ENCODE data around the gene CYB561D1. TPM values are rescaled to one million over a fixed set of nuclear protein-coding genes. Genes with fewer than 3 reads are reported as not detected.
"Not testable (repeated sequence)": the region's sequence is repeated elsewhere in the genome, so short reads cannot be mapped to it uniquely, and the experiment has no call there.

CYB561D1 gene
- 6.5 and 10.5 TPM in 2 replicates for total RNA-seq

DNA sequence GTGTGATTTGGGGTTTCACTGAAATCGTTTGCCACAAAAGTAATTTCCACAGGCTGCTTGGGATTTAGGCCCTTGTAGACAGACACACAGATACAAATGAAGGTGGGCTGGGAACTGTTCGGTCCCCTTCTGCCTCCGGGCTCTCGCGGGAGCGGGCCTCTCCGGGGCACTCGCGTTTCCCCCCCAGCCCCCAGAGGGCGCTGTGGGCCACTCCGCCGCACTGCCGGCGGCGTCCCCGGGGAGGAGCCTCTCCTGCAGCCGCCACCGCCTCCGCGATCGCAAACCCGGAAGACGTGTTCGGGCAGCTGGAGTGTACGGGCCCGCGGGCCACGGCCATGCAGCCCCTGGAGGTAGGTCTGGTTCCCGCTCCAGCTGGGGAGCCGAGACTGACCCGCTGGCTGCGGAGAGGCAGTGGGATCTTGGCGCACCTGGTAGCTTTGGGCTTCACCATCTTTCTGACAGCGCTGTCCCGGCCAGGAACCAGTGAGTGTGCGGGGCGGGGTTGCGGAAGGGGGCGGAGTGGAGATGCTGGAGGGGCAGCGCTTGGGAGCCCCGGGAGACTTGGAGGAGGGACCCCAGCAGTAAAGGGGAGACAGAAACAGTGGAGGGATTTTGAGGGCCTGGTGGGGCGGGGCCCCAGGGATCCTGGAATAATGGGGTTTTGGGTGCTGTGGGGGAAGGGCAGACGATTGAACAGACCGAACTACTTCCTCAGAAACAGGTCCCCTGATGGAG lies at the start of gene CYB561D1:
TSS of gene CYB561D1 (plus strand) at position 290 of the 735 bp plus-strand sequence. CDS start at position 336, 46 bp downstream.
- no peaks in the 10 kb centered on the region for H3K9me3 ChIP-seq (ENCODE audit: low read depth, low read length)
- H2AFZ ChIP-seq (ENCODE audit: low read length) = peak within 1 kb of the TSS; percentile 99
- TF ChIP-seq, protein P1, sequence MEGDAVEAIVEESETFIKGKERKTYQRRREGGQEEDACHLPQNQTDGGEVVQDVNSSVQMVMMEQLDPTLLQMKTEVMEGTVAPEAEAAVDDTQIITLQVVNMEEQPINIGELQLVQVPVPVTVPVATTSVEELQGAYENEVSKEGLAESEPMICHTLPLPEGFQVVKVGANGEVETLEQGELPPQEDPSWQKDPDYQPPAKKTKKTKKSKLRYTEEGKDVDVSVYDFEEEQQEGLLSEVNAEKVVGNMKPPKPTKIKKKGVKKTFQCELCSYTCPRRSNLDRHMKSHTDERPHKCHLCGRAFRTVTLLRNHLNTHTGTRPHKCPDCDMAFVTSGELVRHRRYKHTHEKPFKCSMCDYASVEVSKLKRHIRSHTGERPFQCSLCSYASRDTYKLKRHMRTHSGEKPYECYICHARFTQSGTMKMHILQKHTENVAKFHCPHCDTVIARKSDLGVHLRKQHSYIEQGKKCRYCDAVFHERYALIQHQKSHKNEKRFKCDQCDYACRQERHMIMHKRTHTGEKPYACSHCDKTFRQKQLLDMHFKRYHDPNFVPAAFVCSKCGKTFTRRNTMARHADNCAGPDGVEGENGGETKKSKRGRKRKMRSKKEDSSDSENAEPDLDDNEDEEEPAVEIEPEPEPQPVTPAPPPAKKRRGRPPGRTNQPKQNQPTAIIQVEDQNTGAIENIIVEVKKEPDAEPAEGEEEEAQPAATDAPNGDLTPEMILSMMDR (IDR thresholded peaks at IDR 0.05; ENCODE audit: extremely low read depth, low read depth, low read length) = peak; percentile 82
- peaks cover 11% of the 10 kb centered on the region for H3K4me1 ChIP-seq (ENCODE audit: insufficient read depth, low read length)
- peak within 1 kb of the TSS; percentile 83 for H3K4me2 ChIP-seq (ENCODE audit: insufficient read depth, low read length)
- peaks cover 39% of the 10 kb centered on the region for H3K79me2 ChIP-seq (ENCODE audit: insufficient read depth, low read length)
- H3K27ac ChIP-seq (ENCODE audit: low read depth, low read length) = peak within 1 kb of the TSS; percentile 25
- peak within 1 kb of the TSS; percentile 100 for H3K4me3 ChIP-seq (ENCODE audit: insufficient read depth, low read length)
- H3K36me3 ChIP-seq (ENCODE audit: insufficient read depth, low read length) = peaks cover 30% of the 10 kb centered on the region
- peaks cover 15% of the 10 kb centered on the region for H4K20me1 ChIP-seq (ENCODE audit: insufficient read depth, low read length)
- no peaks in the 10 kb centered on the region for H3K27me3 ChIP-seq (ENCODE audit: insufficient read depth, low read length)
- DNase-seq (ENCODE audit: insufficient read length, low spot score, missing footprints) = peak; percentile 99

- Histone ChIP-seq H3K79me2 (ENCODE audit: insufficient read depth, low read length) (no peaks in the 10 kb centered on the region), H3K36me3 (ENCODE audit: insufficient read depth, low read length) (no peaks in the 10 kb centered on the region), H3K9me3 (ENCODE audit: low read depth, low read length) (no peaks in the 10 kb centered on the region), H3K27ac (ENCODE audit: low read depth, low read length) (no peak overlapping the region), H3K4me3 (ENCODE audit: insufficient read depth, low read length) (no peak overlapping the region), H3K4me2 (ENCODE audit: insufficient read depth, low read length) (no peak overlapping the region), H2AFZ (ENCODE audit: low read length) (no peak overlapping the region), H3K27me3 (ENCODE audit: insufficient read depth, low read length) (peaks cover 13% of the 10 kb centered on the region), H4K20me1 (ENCODE audit: insufficient read depth, low read length) (no peaks in the 10 kb centered on the region), H3K4me1 (ENCODE audit: insufficient read depth, low read length) (peaks cover 3% of the 10 kb centered on the region)
- DNase-seq (ENCODE audit: insufficient read length, low spot score, missing footprints) = no peak
- TF ChIP-seq, protein P1 (IDR thresholded peaks at IDR 0.05; ENCODE audit: extremely low read depth, low read depth, low read length) = no peak
Observed at GRCh38 chr1:109444346-109444745, 49.5 kb upstream of the CYB561D1 start.

GRCh38 chr1:109445949-109446695 lies 47.8 kb upstream of the CYB561D1 start:
- not testable (repeated sequence) for H3K27ac ChIP-seq (ENCODE audit: low read depth, low read length); H3K79me2 ChIP-seq (ENCODE audit: insufficient read depth, low read length); DNase-seq (ENCODE audit: insufficient read length, low spot score, missing footprints); H3K4me1 ChIP-seq (ENCODE audit: insufficient read depth, low read length); H3K9me3 ChIP-seq (ENCODE audit: low read depth, low read length); H3K4me2 ChIP-seq (ENCODE audit: insufficient read depth, low read length); H4K20me1 ChIP-seq (ENCODE audit: insufficient read depth, low read length); H3K4me3 ChIP-seq (ENCODE audit: insufficient read depth, low read length); H2AFZ ChIP-seq (ENCODE audit: low read length); H3K36me3 ChIP-seq (ENCODE audit: insufficient read depth, low read length)
- H3K27me3 ChIP-seq (ENCODE audit: insufficient read depth, low read length) = peaks cover 24% of the 10 kb centered on the region

DNA sequence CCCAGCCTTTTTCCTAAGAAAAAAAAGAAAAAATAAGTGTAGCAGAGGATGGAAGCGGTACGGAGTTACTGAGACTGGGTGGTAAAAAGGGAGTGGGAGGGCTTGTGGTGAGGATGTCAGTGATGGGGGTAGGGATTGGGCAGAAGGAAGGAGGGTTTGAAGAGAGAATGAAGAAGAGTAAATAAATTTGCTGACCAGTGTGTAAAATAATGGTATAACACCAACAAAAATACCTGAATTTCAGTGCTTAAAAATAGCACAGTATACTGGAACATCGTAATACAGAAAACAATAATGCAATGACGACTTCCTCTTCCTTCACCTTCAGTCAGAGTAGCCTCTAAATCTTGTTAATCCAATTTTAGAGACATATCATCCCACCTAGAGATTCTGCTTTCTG lies 46.4 kb upstream of the CYB561D1 start:
- Histone ChIP-seq H3K27me3 (ENCODE audit: insufficient read depth, low read length) (peaks cover 29% of the 10 kb centered on the region), H3K9me3 (ENCODE audit: low read depth, low read length) (no peaks in the 10 kb centered on the region), H3K4me1 (ENCODE audit: insufficient read depth, low read length) (no peaks in the 10 kb centered on the region), H3K4me2 (ENCODE audit: insufficient read depth, low read length) (no peak overlapping the region), H3K79me2 (ENCODE audit: insufficient read depth, low read length) (no peaks in the 10 kb centered on the region), H3K4me3 (ENCODE audit: insufficient read depth, low read length) (no peak overlapping the region), H3K36me3 (ENCODE audit: insufficient read depth, low read length) (no peaks in the 10 kb centered on the region), H2AFZ (ENCODE audit: low read length) (peak overlapping the region; percentile 44), H3K27ac (ENCODE audit: low read depth, low read length) (no peak overlapping the region), H4K20me1 (ENCODE audit: insufficient read depth, low read length) (no peaks in the 10 kb centered on the region)
- DNase-seq (ENCODE audit: insufficient read length, low spot score, missing footprints) = no peak
- TF ChIP-seq, protein P1 (IDR thresholded peaks at IDR 0.05; ENCODE audit: extremely low read depth, low read depth, low read length) = no peak

Measured in osteoblast (primary cell).